22Rv1 (cell line): ENCODE data around the gene ABLIM2.

Experiments used
- ZFX ChIP-seq: fragments of 450-650 bp; IDR thresholded peaks from 2 replicates; pipeline ENCODE4 v1.6.1; 2017; ENCODE audit warnings: antibody characterized with exemption, borderline replicate concordance
- TF ChIP-seq, protein P1 (sequence below): fragments of 450-650 bp; IDR thresholded peaks from 2 replicates; pipeline ENCODE4 v1.5.1; 2017; ENCODE audit warnings: mild to moderate bottlenecking

DNA sequence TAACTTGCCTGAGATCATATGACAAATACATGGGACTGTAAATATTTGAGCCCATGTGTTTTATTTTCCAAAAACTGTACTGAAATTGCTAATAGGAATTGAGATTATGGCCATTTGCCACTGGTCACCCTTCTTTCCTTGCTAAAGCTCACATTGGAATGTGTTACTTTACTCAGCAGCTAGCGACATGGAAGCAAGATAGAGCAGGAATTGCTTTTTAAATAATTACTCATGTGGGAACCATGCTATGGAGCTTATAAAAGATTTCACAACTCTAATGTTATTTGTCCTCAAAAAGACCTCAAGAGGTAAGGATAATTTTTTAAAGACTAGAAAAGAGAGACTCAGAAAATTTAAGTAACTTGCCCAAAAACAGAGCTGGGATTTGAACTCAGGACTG lies 170.2 kb downstream of the ABLIM2 start:
- TF ChIP-seq, protein P1, sequence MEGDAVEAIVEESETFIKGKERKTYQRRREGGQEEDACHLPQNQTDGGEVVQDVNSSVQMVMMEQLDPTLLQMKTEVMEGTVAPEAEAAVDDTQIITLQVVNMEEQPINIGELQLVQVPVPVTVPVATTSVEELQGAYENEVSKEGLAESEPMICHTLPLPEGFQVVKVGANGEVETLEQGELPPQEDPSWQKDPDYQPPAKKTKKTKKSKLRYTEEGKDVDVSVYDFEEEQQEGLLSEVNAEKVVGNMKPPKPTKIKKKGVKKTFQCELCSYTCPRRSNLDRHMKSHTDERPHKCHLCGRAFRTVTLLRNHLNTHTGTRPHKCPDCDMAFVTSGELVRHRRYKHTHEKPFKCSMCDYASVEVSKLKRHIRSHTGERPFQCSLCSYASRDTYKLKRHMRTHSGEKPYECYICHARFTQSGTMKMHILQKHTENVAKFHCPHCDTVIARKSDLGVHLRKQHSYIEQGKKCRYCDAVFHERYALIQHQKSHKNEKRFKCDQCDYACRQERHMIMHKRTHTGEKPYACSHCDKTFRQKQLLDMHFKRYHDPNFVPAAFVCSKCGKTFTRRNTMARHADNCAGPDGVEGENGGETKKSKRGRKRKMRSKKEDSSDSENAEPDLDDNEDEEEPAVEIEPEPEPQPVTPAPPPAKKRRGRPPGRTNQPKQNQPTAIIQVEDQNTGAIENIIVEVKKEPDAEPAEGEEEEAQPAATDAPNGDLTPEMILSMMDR: no peak
- TF ChIP-seq ZFX: no peak
